ENCODE measurements around the gene WNT7A.

Gene WNT7A

DNA sequence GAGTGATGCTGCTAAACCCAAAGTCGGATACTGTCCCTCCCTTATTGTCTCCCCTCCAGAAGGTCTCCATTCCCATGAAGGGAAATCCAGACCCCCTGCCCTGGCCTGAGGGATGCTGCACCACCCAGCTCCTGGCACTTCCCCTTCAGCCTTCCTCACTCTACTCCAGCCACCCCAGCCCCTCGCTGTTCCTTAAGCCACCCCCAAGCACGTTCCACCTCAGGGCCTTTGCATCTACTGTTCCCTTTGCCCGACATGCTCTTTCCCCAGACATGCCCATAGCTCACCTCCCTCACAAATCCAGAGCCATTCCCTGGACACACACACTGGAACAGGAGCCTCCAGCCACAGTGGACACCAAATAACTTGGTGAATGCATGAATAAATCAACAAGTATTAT is 8.1 kb downstream of the WNT7A start:
- TF ChIP-seq, protein P1, sequence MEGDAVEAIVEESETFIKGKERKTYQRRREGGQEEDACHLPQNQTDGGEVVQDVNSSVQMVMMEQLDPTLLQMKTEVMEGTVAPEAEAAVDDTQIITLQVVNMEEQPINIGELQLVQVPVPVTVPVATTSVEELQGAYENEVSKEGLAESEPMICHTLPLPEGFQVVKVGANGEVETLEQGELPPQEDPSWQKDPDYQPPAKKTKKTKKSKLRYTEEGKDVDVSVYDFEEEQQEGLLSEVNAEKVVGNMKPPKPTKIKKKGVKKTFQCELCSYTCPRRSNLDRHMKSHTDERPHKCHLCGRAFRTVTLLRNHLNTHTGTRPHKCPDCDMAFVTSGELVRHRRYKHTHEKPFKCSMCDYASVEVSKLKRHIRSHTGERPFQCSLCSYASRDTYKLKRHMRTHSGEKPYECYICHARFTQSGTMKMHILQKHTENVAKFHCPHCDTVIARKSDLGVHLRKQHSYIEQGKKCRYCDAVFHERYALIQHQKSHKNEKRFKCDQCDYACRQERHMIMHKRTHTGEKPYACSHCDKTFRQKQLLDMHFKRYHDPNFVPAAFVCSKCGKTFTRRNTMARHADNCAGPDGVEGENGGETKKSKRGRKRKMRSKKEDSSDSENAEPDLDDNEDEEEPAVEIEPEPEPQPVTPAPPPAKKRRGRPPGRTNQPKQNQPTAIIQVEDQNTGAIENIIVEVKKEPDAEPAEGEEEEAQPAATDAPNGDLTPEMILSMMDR (IDR thresholded peaks at IDR 0.05; ENCODE audit: low read depth, low read length, missing control alignments) = no peak
- H3K4me3 ChIP-seq (replicated peaks; ENCODE audit: low read depth, low read length) = no peak overlapping the region
- no peak for DNase-seq (ENCODE audit: extremely low read depth, low read depth)

DNA sequence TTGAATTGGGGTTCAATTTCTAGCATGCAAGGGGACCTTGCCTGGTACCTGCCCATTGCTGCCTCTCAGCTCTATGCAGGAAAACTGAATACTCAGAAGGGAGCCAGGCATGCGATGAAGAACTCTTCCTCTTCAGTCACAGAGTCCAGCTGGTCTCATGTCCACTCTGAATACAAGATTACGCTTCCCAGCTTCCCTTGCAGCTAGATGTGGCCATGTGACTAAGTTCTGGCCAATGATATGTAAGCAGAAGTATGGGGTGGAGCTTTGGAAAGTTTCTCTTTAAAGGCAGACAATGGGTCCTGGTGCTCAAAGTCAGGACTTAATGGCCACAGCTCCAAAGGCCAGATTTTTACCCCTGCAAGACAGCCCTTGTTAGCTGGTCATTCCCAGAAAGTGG is 9.0 kb downstream of the WNT7A start:
- no peak for DNase-seq (ENCODE audit: extremely low read depth, low read depth)
- TF ChIP-seq, protein P1 (IDR thresholded peaks at IDR 0.05; ENCODE audit: low read depth, low read length, missing control alignments) = no peak
- H3K4me3 ChIP-seq (replicated peaks; ENCODE audit: low read depth, low read length) = no peak overlapping the region

DNA sequence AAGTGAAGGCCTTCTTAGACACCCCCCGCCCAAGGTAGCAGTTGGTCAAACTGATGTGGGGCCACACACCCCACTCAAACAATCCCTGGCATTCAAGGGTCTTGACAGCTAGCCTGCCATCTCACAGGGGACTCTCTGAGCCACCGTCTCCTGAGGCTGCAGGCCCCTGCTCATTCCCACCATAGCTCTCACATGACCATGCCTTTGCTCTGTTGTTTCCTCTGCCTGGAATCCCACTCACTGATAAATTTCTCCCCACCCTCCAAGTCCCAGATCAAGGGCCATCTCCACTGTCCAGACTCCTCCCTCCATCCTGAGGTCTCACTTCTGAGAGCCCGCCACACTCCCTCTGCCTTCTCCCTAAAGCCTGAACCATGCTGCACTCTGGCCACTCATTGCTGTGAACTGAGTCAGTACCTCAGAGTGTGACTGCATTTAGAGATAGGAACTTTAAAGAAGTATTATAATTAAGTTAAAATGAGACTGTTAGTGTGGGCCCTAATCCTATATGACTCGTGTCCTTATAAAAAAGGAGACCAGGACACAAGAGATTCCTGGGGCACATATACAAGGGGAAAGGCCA is 10.0 kb downstream of the WNT7A start:
- DNase-seq (ENCODE audit: extremely low read depth, low read depth) = no peak
- H3K4me3 ChIP-seq (replicated peaks; ENCODE audit: low read depth, low read length) = no peak overlapping the region
- TF ChIP-seq, protein P1 (IDR thresholded peaks at IDR 0.05; ENCODE audit: low read depth, low read length, missing control alignments) = no peak

DNA sequence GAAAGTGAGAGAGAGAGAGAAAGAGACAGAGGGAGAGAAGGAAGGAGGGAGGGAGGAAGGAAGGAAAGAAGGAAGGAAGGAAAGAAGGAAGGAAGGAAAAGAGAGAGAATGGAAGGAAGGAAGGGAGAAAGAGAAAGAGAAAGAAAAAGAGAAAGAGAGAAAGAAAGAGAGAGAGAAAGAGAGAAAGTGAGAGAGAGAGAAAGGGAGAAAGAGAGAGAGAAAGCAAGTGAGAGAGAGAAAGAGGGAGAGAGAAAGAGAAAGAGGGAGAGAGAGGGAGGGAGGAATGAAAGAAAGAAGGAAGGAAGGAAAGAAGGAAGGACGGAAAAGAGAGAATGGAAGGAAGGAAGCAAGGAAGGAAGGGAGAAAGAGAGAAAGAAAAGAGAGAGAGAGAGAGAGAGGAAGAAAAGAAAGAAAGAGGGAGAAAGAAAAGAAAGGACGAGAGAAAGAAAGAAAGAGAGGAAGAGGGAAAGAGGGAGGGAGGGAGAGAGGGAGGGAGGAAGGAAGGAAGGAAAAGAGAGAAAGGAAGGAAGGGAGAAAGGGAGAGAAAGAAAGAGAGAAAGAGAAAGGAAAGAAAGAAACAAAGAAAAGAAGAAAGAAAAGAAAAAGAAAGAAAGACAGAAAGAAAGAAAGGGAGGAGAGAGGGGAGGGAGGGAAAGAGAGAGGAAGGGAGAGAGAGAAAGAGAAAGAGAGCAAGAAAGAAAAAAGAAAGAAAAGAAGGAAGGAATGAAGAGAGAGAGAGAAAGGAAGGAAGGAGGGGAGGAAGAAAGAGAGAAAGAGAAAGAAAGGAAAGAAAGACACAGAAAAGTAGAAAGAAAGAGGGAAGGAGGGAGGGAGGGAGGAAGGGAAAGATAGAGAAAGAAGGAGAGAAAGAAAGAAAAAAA is 10.8 kb downstream of the WNT7A start:
- TF ChIP-seq, protein P1 (IDR thresholded peaks at IDR 0.05; ENCODE audit: low read depth, low read length, missing control alignments) = no peak

DNA sequence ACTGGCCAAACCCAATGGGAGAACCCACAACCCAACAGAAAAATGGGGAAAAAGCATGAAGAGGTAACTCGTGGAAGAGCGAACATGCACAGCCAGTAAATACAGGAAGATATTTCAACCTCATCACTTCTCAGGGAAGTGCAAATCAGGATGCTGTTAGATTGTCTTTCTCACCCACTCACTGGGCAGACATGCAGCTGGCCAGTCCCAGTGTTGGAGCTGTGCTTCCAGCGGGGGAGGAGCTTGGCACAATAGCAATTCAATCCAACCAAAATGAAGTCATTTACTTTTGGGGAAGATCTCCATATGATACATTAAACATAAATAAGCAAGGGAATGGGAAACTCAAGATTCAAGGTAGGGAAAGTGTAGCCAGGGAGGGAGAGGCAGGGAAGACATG is 12.1 kb downstream of the WNT7A start:
- no peak for DNase-seq (ENCODE audit: extremely low read depth, low read depth)
- TF ChIP-seq, protein P1 (IDR thresholded peaks at IDR 0.05; ENCODE audit: low read depth, low read length, missing control alignments) = no peak
- H3K4me3 ChIP-seq (replicated peaks; ENCODE audit: low read depth, low read length) = no peak overlapping the region

More for the DNA sequence above, 10.8 kb downstream of the WNT7A start:
- DNase-seq (ENCODE audit: extremely low read depth, low read depth) = no peak
- no peak overlapping the region for H3K4me3 ChIP-seq (replicated peaks; ENCODE audit: low read depth, low read length)

DNA sequence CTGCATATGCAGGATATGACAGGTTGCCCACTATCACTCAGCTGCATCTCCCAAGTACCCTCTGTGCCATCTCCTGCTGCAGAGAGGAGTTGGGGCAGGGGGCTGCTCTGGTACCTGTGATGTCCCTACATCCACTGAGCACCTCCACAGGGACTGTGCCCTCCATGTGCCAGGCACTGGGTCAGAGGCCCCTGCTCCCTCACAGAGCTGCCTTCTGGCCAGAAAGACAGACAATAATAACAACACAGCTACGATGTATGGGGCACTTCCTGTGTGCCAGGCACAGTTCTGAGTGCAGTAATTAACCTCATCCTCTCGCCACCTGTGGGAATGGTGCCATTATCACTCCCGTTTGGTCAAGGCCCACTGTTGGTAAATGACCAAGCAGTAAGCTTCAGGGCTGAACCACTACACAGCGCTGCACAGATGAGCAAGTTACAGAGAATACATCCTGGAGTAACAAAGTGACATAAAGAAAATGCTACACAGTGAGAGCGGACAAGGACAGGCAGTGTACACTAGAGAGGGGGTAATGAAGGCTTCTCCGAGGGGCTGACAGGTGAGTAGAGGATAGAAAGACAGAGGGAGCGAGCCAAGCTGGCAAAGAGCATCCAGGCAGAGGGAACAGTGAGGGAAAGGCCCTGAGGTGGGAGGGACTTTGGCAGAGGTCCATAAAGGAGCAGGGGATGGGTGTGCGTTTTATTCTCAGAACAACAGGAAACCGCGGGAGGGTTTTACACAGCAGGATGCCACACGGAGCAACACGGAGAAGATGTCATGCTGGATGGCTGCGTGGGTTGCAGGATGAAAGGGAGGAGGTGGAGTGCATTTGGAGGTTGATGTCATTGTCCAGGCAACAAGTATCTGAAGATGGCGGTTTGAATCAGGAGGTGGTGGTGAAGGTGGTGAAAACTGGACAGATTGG is 13.6 kb downstream of the WNT7A start:
- TF ChIP-seq, protein P1 (IDR thresholded peaks at IDR 0.05; ENCODE audit: low read depth, low read length, missing control alignments) = no peak
- DNase-seq (ENCODE audit: extremely low read depth, low read depth) = no peak
- H3K4me3 ChIP-seq (replicated peaks; ENCODE audit: low read depth, low read length) = no peak overlapping the region
